Stimulated activated naive CD8-positive, alpha-beta T cell treated with anti-CD3 and anti-CD28 coated beads, Interleukin-15, amount 100 ng/mL, for 72 hours (primary cell): ENCODE results near the gene SF3B5.
"Not testable (repeated sequence)": the region's sequence is repeated elsewhere in the genome, so short reads cannot be mapped to it uniquely, and the experiment has no call there.

ENCODE experiments used
- ATAC-seq: fragments of 150-1000 bp; cut with Tn5 transposase; 2 replicates; pipeline ENCODE4 v1.10.0; 2021; ENCODE audit warnings: mild to moderate bottlenecking, moderate library complexity
- DNase-seq, 2 donors: peaks; one replicate each; pipeline ENCODE4 v3.0.0; 2021 to 2022
- H3K27ac Mint-ChIP-seq, 2 donors: one replicate each; pipeline ENCODE4 v1.8.0; 2022; ENCODE audit warnings: mild to moderate bottlenecking in 2 of 2, mixed read lengths in 2 of 2, moderate library complexity in 2 of 2
- H3K27me3 Mint-ChIP-seq: one replicate; pipeline ENCODE4 v1.8.0; 2022; ENCODE audit warnings: mixed read lengths
- H3K4me1 Mint-ChIP-seq: one replicate; pipeline ENCODE4 v1.8.0; 2022; ENCODE audit warnings: mild to moderate bottlenecking, mixed read lengths
- H3K4me3 Mint-ChIP-seq, 2 donors: one replicate each; pipeline ENCODE4 v1.8.0; 2022; ENCODE audit warnings: mild to moderate bottlenecking in 2 of 2, mixed read lengths in 2 of 2, moderate library complexity in 1 of 2
- H3K9me3 Mint-ChIP-seq, 2 donors: one replicate each; pipeline ENCODE4 v1.8.0; 2022; ENCODE audit warnings: mixed read lengths in 2 of 2

The SF3B5 gene

DNA sequence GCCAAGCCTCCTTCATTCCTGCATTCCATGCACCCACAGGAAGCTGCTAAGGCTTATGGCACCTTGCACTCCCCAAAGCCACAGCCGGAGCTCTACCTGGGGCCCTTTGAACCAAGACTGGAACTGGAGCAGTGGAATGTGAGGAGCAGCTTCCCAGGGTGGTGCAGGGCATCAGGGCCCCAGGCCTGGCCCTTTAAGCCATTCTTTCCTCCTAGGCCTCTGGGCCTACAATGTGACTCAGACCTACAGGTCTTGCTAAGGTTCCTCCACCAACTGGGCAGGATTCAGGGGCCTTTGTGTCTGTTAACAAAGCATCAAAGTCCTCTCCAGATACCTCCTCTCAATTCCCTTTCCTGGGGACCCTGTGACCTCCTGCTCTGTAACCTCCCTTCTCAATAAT lies 36.2 kb downstream of the SF3B5 start:
- no peak overlapping the region for H3K27ac Mint-ChIP-seq
- H3K4me3 Mint-ChIP-seq: no peak overlapping the region

DNA sequence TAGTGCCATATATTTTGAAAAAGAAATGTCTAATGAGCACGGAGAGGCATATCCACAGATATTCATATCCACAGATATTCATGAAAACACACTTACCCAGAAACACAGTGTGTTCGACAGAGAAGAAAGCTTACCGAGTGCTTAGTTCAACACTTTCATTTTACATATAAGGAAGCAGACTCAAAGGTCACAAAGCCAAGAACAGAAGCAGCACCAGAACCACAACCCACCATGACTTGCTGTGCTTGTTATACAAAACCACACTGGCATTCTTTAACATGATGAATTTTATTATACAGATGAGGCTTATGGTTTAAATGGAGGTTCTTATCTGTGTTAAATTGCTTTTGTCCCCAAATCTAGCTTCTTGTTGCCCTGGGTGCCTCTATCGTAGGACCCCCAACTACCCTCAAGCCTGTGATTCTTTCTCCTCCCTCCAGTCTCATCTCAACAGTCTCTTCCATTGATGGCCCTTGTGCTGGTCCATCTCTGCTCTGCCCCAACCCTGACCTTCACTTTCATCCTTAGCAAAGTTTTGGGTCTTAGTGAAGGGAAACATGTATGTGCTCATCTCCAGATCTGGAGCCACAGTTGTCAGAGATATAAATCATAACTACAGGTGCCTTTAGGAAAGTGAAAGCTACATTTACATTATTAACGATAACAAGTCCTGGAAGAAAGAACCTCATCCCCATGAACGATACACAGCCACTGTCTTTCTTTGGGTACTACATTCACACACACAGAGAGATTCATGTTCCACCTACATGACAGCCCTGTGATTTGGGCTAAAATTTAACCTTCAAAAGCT lies 40.0 kb downstream of the SF3B5 start:
- no peaks in the 10 kb centered on the region for H3K9me3 Mint-ChIP-seq
- H3K4me3 Mint-ChIP-seq: peak overlapping the region; percentile 82 to 89
- H3K4me1 Mint-ChIP-seq: peaks cover 34% of the 10 kb centered on the region
- peak; percentile 94 for ATAC-seq
- H3K27me3 Mint-ChIP-seq: no peaks in the 10 kb centered on the region
- peak overlapping the region; percentile 95 to 97 for H3K27ac Mint-ChIP-seq
- peak; percentile 43 to 64 for DNase-seq

More for the DNA sequence above, 36.2 kb downstream of the SF3B5 start:
- ATAC-seq (no peak), DNase-seq (no peak)
- no peaks in the 10 kb centered on the region for H3K9me3 Mint-ChIP-seq
- H3K4me1 Mint-ChIP-seq: peaks cover 47% of the 10 kb centered on the region
- H3K27me3 Mint-ChIP-seq: no peaks in the 10 kb centered on the region

DNA sequence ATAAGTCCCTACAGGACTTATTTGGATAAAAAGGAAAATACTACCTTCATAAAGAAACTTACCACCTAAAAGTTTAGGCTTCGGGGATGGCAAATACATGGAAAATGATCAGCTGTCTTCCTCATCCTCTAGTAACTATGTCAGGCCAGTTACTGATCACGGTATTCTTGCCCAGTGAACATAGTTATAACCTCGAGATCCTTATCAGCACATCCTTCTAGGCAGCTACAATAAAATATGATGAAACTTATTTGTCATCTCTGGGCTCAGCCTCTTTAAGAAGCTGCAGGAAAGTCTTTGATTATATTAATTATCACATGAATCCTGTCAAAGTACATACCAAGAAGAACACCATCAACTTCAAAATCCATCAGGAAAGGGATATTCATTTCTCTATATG lies 41.8 kb downstream of the SF3B5 start:
- no peak for DNase-seq
- no peak for ATAC-seq
- Mint-ChIP-seq H3K27me3 (no peaks in the 10 kb centered on the region), H3K9me3 (peaks cover 0 to 9% of the 10 kb centered on the region in 2 donors), H3K4me1 (peaks cover 34% of the 10 kb centered on the region), H3K4me3 (no peak overlapping the region), H3K27ac (no peak overlapping the region)

DNA sequence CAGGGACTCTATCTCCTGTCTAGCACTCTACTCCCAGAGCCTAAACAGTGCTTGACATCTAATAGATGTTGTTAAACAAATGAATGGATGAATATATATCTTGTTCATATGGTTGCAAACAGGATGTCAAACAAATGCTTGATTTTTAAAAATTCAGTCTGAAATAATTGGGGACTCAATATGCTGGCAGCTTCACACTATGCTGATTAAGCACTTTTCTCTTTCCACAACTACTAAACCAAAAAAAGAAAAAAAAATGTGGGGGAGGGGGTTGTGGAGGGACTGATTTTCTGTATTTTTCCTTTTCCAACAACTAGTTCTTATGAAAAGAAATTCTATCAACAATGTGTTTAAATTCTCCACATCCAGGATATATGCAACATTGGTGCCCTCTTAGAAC lies 42.9 kb downstream of the SF3B5 start:
- ATAC-seq: no peak
- H3K9me3 Mint-ChIP-seq: peaks cover 0 to 10% of the 10 kb centered on the region in 2 donors
- no peak for DNase-seq
- H3K27me3 Mint-ChIP-seq: no peaks in the 10 kb centered on the region
- H3K4me3 Mint-ChIP-seq: no peak overlapping the region
- H3K27ac Mint-ChIP-seq: no peak overlapping the region
- H3K4me1 Mint-ChIP-seq: peaks cover 30% of the 10 kb centered on the region

DNA sequence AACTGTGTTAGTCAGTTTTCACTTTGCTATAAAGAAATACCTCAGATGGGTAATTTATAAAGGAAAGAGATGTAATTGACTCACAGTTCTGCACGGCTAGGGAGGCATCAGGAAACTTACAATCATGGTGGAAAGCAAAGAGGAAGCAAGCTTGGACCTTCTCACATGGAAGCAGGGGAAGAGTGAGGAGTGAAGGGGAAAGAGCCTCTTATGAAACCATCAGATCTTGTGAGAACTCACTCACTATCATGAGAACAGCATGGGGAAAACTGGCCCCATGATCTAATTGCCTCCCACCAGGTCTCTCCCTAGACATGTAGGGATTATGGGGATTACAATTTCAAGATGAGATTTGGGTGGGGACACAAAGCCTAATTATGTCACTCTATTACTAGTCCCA lies 46.0 kb downstream of the SF3B5 start:
- DNase-seq (no peak), ATAC-seq (no peak)
- no peak overlapping the region for H3K27ac Mint-ChIP-seq
- H3K4me3 Mint-ChIP-seq: no peak overlapping the region
- peaks cover 0 to 10% of the 10 kb centered on the region in 2 donors for H3K9me3 Mint-ChIP-seq
- H3K4me1 Mint-ChIP-seq: peaks cover 4% of the 10 kb centered on the region
- no peaks in the 10 kb centered on the region for H3K27me3 Mint-ChIP-seq

DNA sequence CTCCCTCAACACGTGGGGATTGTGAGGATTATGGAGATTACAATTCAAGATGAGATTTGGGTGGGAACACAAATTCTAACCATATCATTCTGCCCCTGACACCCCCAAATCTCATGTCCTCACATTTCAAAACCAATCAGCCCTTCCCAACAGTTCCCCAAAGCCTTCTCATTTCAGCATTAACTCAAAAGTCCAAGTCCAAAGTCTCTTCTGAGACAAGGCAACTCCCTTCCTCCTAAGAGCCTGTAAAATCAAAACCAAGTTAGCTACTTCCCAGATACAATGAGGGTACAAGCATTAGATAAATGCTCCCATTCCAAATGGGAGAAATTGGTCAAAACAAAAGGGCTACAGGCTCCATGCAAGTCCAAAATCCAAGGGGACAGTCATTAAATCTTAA lies 47.7 kb downstream of the SF3B5 start:
- ATAC-seq: no peak
- Mint-ChIP-seq H3K4me1 (no peaks in the 10 kb centered on the region), H3K4me3 (no peak overlapping the region), H3K27ac (peak overlapping the region in 1 of 2 donors; percentile 78), H3K27me3 (no peaks in the 10 kb centered on the region), H3K9me3 (peaks cover 0 to 10% of the 10 kb centered on the region in 2 donors)
- DNase-seq: no peak

DNA sequence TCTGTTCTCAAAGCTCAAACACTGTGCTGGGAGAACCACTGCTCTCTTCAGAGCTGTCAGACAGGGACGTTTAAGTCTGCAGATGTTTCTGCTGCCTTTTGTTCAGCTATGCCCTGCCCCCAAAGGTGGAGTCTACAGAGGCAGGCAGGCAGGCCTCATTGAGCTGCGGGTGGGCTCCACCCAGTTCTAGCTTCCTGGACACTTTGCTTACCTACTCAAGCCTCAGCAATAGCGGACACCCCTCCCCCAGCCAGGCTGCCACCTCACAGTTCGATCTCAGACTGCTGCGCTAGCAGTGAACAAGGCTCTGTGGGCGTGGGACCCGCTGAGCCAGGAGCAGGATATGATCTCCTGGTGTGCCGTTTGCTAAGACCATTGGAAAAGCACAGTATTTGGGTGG lies 48.7 kb downstream of the SF3B5 start:
- not testable (repeated sequence) for H3K4me3 Mint-ChIP-seq, ATAC-seq, H3K4me1 Mint-ChIP-seq, H3K27me3 Mint-ChIP-seq, H3K27ac Mint-ChIP-seq, DNase-seq
- H3K9me3 Mint-ChIP-seq: peaks cover 0 to 13% of the 10 kb centered on the region in 2 donors

DNA sequence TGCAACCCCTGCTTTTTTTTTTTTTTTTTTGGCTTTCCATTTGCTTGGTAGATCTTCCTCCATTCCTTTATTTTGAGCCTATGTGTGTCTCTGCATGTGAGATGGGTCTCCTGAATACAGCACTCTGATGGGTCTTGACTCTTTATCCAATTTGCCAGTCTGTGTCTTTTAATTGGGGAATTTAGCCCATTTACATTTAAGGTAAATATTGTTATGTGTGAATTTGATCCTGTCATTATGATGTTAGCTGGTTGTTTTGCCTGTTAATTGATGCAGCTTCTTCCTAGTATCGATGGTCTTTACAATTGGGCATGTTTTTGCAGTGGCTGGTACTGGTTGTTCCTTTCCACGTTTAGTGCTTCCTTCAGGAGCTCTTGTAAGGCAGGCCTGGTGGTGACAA lies 50.4 kb downstream of the SF3B5 start:
- not testable (repeated sequence) for H3K4me3 Mint-ChIP-seq, DNase-seq, H3K27ac Mint-ChIP-seq, H3K4me1 Mint-ChIP-seq, H3K27me3 Mint-ChIP-seq, ATAC-seq
- peaks cover 0 to 14% of the 10 kb centered on the region in 2 donors for H3K9me3 Mint-ChIP-seq
